WTC11 (cell line): Measurements from ENCODE around the gene MSL1. TPM values are rescaled to one million over a fixed set of nuclear protein-coding genes. Genes with fewer than 3 reads are reported as not detected.

Experiments
- ATAC-seq: fragments of 200-7000 bp; cut with Tn5 transposase; 2 replicates; pipeline ENCODE4 v1.10.0; 2021; ENCODE audit warnings: mild to moderate bottlenecking, moderate library complexity
- CTCF ChIA-PET: fragments of 300-600 bp; sonication (Branson Sonifier 250); formaldehyde crosslinking; loops from one replicate; lab custom pipeline; 2021; ENCODE audit warnings: antibody characterized with exemption; lab: Charles Lee
- POLR2A ChIA-PET: fragments of 350-600 bp; sonication (Branson Sonifier 250); formaldehyde crosslinking; loops from one replicate; lab custom pipeline; 2021; ENCODE audit warnings: antibody characterized with exemption; lab: Charles Lee
- DNase-seq: peaks from one replicate; pipeline ENCODE4 v3.0.0; 2021; ENCODE audit warnings: low spot score
- H3K27ac Mint-ChIP-seq: 2 replicates; pipeline ENCODE4 v1.8.0; 2021; ENCODE audit warnings: mixed read lengths
- H3K27me3 Mint-ChIP-seq: 2 replicates; pipeline ENCODE4 v1.8.0; 2021; ENCODE audit warnings: low read depth, mild to moderate bottlenecking, moderate library complexity, mixed read lengths
- H3K36me3 Mint-ChIP-seq: 2 replicates; pipeline ENCODE4 v1.8.0; 2021; ENCODE audit warnings: mixed read lengths
- H3K4me1 Mint-ChIP-seq: 2 replicates; pipeline ENCODE4 v1.8.0; 2022; ENCODE audit warnings: mixed read lengths
- H3K4me3 Mint-ChIP-seq: 2 replicates; pipeline ENCODE4 v1.8.0; 2021; ENCODE audit warnings: mild to moderate bottlenecking, moderate library complexity, mixed read lengths
- H3K9me3 Mint-ChIP-seq: 2 replicates; pipeline ENCODE4 v1.8.0; 2021; ENCODE audit warnings: mixed read lengths
- E2F5 ChIP-seq: sonication (generic); formaldehyde crosslinking; IDR thresholded peaks from 2 replicates; pipeline ENCODE4 v1.8.1; 2022; ENCODE audit warnings: mild to moderate bottlenecking, moderate library complexity, missing genetic modification reagents
- EMX1 ChIP-seq: fragments of 250-450 bp; sonication (Bioruptor Pico); IDR thresholded peaks from 2 replicates; pipeline ENCODE4 v1.8.0; 2021; ENCODE audit warnings: mild to moderate bottlenecking
- FOXP1 ChIP-seq: sonication (generic); formaldehyde crosslinking; IDR thresholded peaks from 2 replicates; pipeline ENCODE4 v1.8.0; 2022; ENCODE audit warnings: missing genetic modification reagents, mild to moderate bottlenecking, moderate library complexity, borderline replicate concordance
- GABPB1 ChIP-seq: sonication (generic); formaldehyde crosslinking; IDR thresholded peaks from 2 replicates; pipeline ENCODE4 v1.8.1; 2023; ENCODE audit warnings: mild to moderate bottlenecking, missing genetic modification reagents
- KAT7 ChIP-seq: sonication (generic); formaldehyde crosslinking; IDR thresholded peaks from 2 replicates; pipeline ENCODE4 v1.8.1; 2023; ENCODE audit warnings: missing genetic modification reagents, mild to moderate bottlenecking, borderline replicate concordance
- NR2C2 ChIP-seq: sonication (generic); formaldehyde crosslinking; IDR thresholded peaks from 2 replicates; pipeline ENCODE4 v1.8.0; 2022; ENCODE audit warnings: mild to moderate bottlenecking, missing genetic modification reagents
- PRDM15 ChIP-seq: sonication (generic); formaldehyde crosslinking; IDR thresholded peaks from 2 replicates; pipeline ENCODE4 v1.8.0; 2022; ENCODE audit warnings: missing genetic modification reagents
- RORB ChIP-seq: fragments of 250-450 bp; sonication (Bioruptor Pico); IDR thresholded peaks from 2 replicates; pipeline ENCODE4 v1.9.0; 2021; ENCODE audit warnings: mild to moderate bottlenecking
- TP53 ChIP-seq: sonication (generic); formaldehyde crosslinking; IDR thresholded peaks from 2 replicates; pipeline ENCODE4 v1.8.1; 2023; ENCODE audit warnings: mild to moderate bottlenecking, missing genetic modification reagents
- ZBTB21 ChIP-seq: sonication (generic); formaldehyde crosslinking; IDR thresholded peaks from 2 replicates; pipeline ENCODE4 v1.8.1; 2023; ENCODE audit warnings: mild to moderate bottlenecking, missing genetic modification reagents, borderline replicate concordance
- ZNF416 ChIP-seq: fragments of 250-450 bp; sonication (Bioruptor Pico); IDR thresholded peaks from 2 replicates; pipeline ENCODE4 v1.9.0; 2021; ENCODE audit warnings: mild to moderate bottlenecking, inconsistent platforms
- ZNF532 ChIP-seq: fragments of 250-450 bp; sonication (Bioruptor Pico); IDR thresholded peaks from 2 replicates; pipeline ENCODE4 v1.9.0; 2021; ENCODE audit warnings: mild to moderate bottlenecking, borderline replicate concordance
- total RNA-seq: library from RNA; stranded (reverse); gene quantifications from 3 replicates; pipeline ENCODE4 v1.2.3, GENCODE V29; 2021
- TF ChIP-seq, protein P1 (sequence below): fragments of 250-450 bp; sonication (Bioruptor Pico); IDR thresholded peaks from 2 replicates; pipeline ENCODE4 v1.8.0; 2021; ENCODE audit warnings: mild to moderate bottlenecking

The MSL1 gene
- total RNA-seq, 1 experiment from 2014 or later = 78.1 TPM

- ChIA-PET CTCF (interaction anchor here (0.5 to 6.7 kb wide), 18 partner anchors 9 to 762 kb away, joined by 3 to 185 read pairs (median 8); partner anchors contain the start of genes CSF3, MSL1, NR1D1 and RAPGEFL1), POLR2A (interaction anchor here (0.6 to 5.7 kb wide), 3 partner anchors 10 to 129 kb away, joined by 3 to 56 read pairs (median 5); partner anchors contain the start of genes NR1D1 and PSMD3)
- H3K9me3 Mint-ChIP-seq = no peaks in the 10 kb centered on the region
- peaks cover 45% of the 10 kb centered on the region for H3K27me3 Mint-ChIP-seq
- peak overlapping the region; percentile 97 for H3K27ac Mint-ChIP-seq
- H3K4me1 Mint-ChIP-seq = peaks cover 92% of the 10 kb centered on the region
- no peak overlapping the region for H3K4me3 Mint-ChIP-seq
- H3K36me3 Mint-ChIP-seq = no peaks in the 10 kb centered on the region
- TF ChIP-seq ZBTB21 (CRISPR knock-in tag) (no peak), ZNF532 (no peak), TP53 (no peak), RORB (no peak), KAT7 (CRISPR knock-in tag) (no peak), ZNF416 (CRISPR knock-in tag) (no peak), NR2C2 (CRISPR knock-in tag) (no peak), EMX1 (CRISPR knock-in tag) (no peak)
- TF ChIP-seq, protein P1, sequence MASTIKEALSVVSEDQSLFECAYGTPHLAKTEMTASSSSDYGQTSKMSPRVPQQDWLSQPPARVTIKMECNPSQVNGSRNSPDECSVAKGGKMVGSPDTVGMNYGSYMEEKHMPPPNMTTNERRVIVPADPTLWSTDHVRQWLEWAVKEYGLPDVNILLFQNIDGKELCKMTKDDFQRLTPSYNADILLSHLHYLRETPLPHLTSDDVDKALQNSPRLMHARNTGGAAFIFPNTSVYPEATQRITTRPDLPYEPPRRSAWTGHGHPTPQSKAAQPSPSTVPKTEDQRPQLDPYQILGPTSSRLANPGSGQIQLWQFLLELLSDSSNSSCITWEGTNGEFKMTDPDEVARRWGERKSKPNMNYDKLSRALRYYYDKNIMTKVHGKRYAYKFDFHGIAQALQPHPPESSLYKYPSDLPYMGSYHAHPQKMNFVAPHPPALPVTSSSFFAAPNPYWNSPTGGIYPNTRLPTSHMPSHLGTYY = no peak
- ATAC-seq (no peak), DNase-seq (no peak)
Observed at GRCh38 chr17:40108970-40109824, 12.6 kb upstream of the MSL1 start.

GRCh38 chr17:40110026-40110845, 11.5 kb upstream of the MSL1 start:
- Mint-ChIP-seq H3K36me3 (no peaks in the 10 kb centered on the region), H3K4me1 (peaks cover 91% of the 10 kb centered on the region), H3K27me3 (peaks cover 34% of the 10 kb centered on the region), H3K27ac (peak overlapping the region; percentile 97), H3K4me3 (0 out of 2 replicates have a peak overlapping the region, but pooled peaks have one; percentile 0), H3K9me3 (no peaks in the 10 kb centered on the region)
- CTCF ChIA-PET = interaction anchor here (0.5 to 6.7 kb wide), 23 partner anchors 10 to 189 kb away, joined by 3 to 185 read pairs (median 9); partner anchors contain the start of genes CSF3, MSL1, NR1D1 and RAPGEFL1
- DNase-seq = peak; percentile 38
- POLR2A ChIA-PET = interaction anchor here (0.6 to 5.7 kb wide), 4 partner anchors 11 to 130 kb away, joined by 3 to 56 read pairs (median 4); partner anchors contain the start of genes CASC3, NR1D1 and PSMD3
- TF ChIP-seq GABPB1 (CRISPR knock-in tag) (0 out of 2 replicates have a peak, but pooled peaks have one; percentile 44), RORB (no peak)
- peak; percentile 13 for ATAC-seq

GRCh38 chr17:40111221-40112128, 10.3 kb upstream of the MSL1 start:
- CTCF ChIA-PET = interaction anchor here (0.6 to 6.7 kb wide), 36 partner anchors 11 to 195 kb away, joined by 3 to 185 read pairs (median 6); partner anchors contain the start of genes CASC3, CSF3, MED24 and MSL1
- Mint-ChIP-seq H3K4me1 (peaks cover 87% of the 10 kb centered on the region), H3K27me3 (peaks cover 22% of the 10 kb centered on the region), H3K4me3 (no peak overlapping the region; the same call in 1 of the 2 replicates), H3K9me3 (no peaks in the 10 kb centered on the region), H3K27ac (peak overlapping the region; percentile 90; the same call in 1 of the 2 replicates), H3K36me3 (no peaks in the 10 kb centered on the region)
- peak; percentile 89 for DNase-seq
- POLR2A ChIA-PET = interaction anchor here (0.6 to 5.7 kb wide), 6 partner anchors 11 to 57 kb away, joined by 3 to 56 read pairs (median 8); partner anchors contain the start of genes CASC3, MED24, MSL1 and NR1D1
- peak; percentile 73 for ATAC-seq
- no peak for TF ChIP-seq PRDM15 (CRISPR knock-in tag)
- no peak for TF ChIP-seq FOXP1 (CRISPR knock-in tag)
- TF ChIP-seq E2F5 (CRISPR knock-in tag) = no peak
- peak; percentile 60 for TF ChIP-seq GABPB1 (CRISPR knock-in tag)
